A549 treated with Mapracorat at 1 μM for 4 hours (cell line): Measurements from ENCODE around the gene ZNF638. TPM values are rescaled to one million over a fixed set of nuclear protein-coding genes. Genes with fewer than 3 reads are reported as not detected.

Experiments used
- total RNA-seq: library from RNA; stranded (reverse); fragments of 200-300 nt; extraction: Qiagen RNA extraction; gene quantifications from 5 replicates; pipeline ENCODE4 v1.2.3, GENCODE V29; 2022

ZNF638 gene
- total RNA-seq = 49.8 to 73.4 TPM (median 58.4 TPM) in 5 replicates

GRCh38 chr2:71331581-71332434 is at the start of gene ZNF638:
TSS of gene ZNF638 (plus strand) at chr2:71331782. CDS start at chr2:71348955, 17,173 bp downstream.

DNA sequence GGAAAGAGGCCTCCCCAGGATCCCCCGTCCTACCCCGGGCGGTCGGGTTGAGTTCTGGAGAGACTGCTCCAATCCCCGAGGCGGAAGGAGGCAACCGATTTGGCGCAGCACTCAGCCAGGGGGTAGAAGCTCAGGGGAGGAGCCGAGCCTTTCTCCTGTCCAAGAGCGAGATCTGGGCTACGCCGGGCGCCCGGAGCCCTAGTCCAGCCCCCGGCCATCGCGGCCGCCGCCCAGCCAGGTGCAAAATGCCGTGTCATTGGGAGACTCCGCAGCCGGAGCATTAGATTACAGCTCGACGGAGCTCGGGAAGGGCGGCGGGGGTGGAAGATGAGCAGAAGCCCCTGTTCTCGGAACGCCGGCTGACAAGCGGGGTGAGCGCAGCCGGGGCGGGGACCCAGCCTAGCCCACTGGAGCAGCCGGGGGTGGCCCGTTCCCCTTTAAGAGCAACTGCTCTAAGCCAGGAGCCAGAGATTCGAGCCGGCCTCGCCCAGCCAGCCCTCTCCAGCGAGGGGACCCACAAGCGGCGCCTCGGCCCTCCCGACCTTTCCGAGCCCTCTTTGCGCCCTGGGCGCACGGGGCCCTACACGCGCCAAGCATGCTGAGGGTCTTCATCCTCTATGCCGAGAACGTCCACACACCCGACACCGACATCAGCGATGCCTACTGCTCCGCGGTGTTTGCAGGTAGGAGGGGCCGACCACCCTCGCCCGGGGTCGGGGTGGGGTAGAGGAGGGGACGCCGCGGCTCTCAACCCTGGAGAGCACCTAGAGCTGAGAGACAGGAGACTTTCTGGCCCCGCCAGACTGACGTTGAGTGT is 122.0 kb downstream of the ZNF638 start, which contains the start of gene DYSF:
TSS of gene DYSF (plus strand) at position 158 of the 817 bp plus-strand sequence.

Other genes with a start within 250 kb of the ZNF638 start
- 10.1 to 13.5 TPM (median 13.1 TPM) in 5 replicates for gene MCEE, start 201.6 kb upstream of the ZNF638 start, total RNA-seq
- 37.9 to 46.9 TPM (median 38.8 TPM) in 5 replicates for gene MPHOSPH10, start 201.1 kb upstream of the ZNF638 start, total RNA-seq
- gene PAIP2B, start 104.7 kb upstream of the ZNF638 start, total RNA-seq = 0.22 to 0.34 TPM (median 0.26 TPM) in 5 replicates
- gene DYSF, start 121.8 kb downstream of the ZNF638 start, total RNA-seq = 0.50 to 1.0 TPM (median 0.78 TPM) in 5 replicates